Fibroblast of lung (primary cell): Measurements from ENCODE around the gene ANKRD16. TPM values are rescaled to one million over a fixed set of nuclear protein-coding genes. Genes with fewer than 3 reads are reported as not detected.
"Not testable (repeated sequence)": the region's sequence is repeated elsewhere in the genome, so short reads cannot be mapped to it uniquely, and the experiment has no call there.

Experiments used
- DNase-seq, 2 donors: peaks; one replicate each; pipeline versions ENCODE4 v3.0.0 to v3.0.0-alpha.2; 2010; ENCODE audit warnings: low read depth in 2 of 2
- H2AFZ ChIP-seq: 2 replicates; pipeline ENCODE4 v1.5.1; 2012; ENCODE audit warnings: low read length, control low read depth, inconsistent platforms
- H3K27ac ChIP-seq: 2 replicates; pipeline ENCODE4 v1.5.1; 2011; ENCODE audit warnings: low read length, control low read depth; ENCODE audit not compliant: insufficient read depth
- H3K27me3 ChIP-seq: 2 replicates; pipeline ENCODE4 v1.5.1; 2011; ENCODE audit warnings: mild to moderate bottlenecking, low read length; ENCODE audit not compliant: control insufficient read depth, insufficient read depth
- H3K36me3 ChIP-seq: 2 replicates; pipeline ENCODE4 v1.5.1; 2011; ENCODE audit warnings: low read length; ENCODE audit not compliant: control insufficient read depth, insufficient read depth
- H3K4me1 ChIP-seq: 2 replicates; pipeline ENCODE4 v1.5.1; 2011; ENCODE audit warnings: low read length; ENCODE audit not compliant: control insufficient read depth, insufficient read depth; ENCODE audit errors: extremely low read depth
- H3K4me2 ChIP-seq: 2 replicates; pipeline ENCODE4 v1.5.1; 2011; ENCODE audit warnings: low read length, control low read depth; ENCODE audit not compliant: insufficient read depth; ENCODE audit errors: extremely low read depth
- H3K4me3 ChIP-seq, 4 experiments: fragments of 200-600 bp in 1 of 4; sonication (generic) in 1 of 4; replicated peaks in 1 of 4; 2 replicates each; pipeline ENCODE4 v1.5.1; 2011 to 2016; ENCODE audit warnings: low read length in 4 of 4, low read depth in 3 of 4, mild to moderate bottlenecking in 3 of 4, control low read depth in 2 of 4, inconsistent platforms in 1 of 4, mixed read lengths in 1 of 4; ENCODE audit not compliant: insufficient read depth in 1 of 4; ENCODE audit errors: control extremely low read depth in 1 of 4
- H3K79me2 ChIP-seq: 2 replicates; pipeline ENCODE4 v1.5.1; 2012; ENCODE audit warnings: mild to moderate bottlenecking, low read length, inconsistent platforms; ENCODE audit not compliant: control insufficient read depth, insufficient read depth
- H3K9ac ChIP-seq: 2 replicates; pipeline ENCODE4 v1.5.1; 2011; ENCODE audit warnings: mild to moderate bottlenecking, low read length, control low read depth; ENCODE audit not compliant: insufficient read depth
- H3K9me3 ChIP-seq: 2 replicates; pipeline ENCODE4 v1.5.1; 2012; ENCODE audit warnings: low read depth, low read length; ENCODE audit not compliant: control insufficient read depth, insufficient read depth
- H4K20me1 ChIP-seq: 2 replicates; pipeline ENCODE4 v1.5.1; 2011; ENCODE audit warnings: low read length; ENCODE audit not compliant: control insufficient read depth, insufficient read depth; ENCODE audit errors: extremely low read depth
- EZH2 ChIP-seq: IDR thresholded peaks from 2 replicates; pipeline ENCODE4 v1.5.1; 2012; ENCODE audit warnings: low read length, control low read depth, mild to moderate bottlenecking; ENCODE audit errors: missing control alignments
- polyA plus RNA-seq, 2 donors: library from polyadenylated mRNA; depleted of rRNA in 1 of 2; stranded (reverse) in 1 of 2; unstranded in 1 of 2; fragments of >200 nt; gene quantifications; 2 replicates each; pipeline ENCODE4 v1.2.1, GENCODE V29; 2011 to 2012; ENCODE audit warnings: missing spikeins in 1 of 2
- total RNA-seq: library from RNA; depleted of rRNA; stranded (reverse); fragments of >200 nt; gene quantifications from 2 replicates; pipeline ENCODE4 v1.2.1, GENCODE V29; 2014
- TF ChIP-seq, protein P1 (sequence below), 2 donors: IDR thresholded peaks in 1 of 2; conservative IDR thresholded peaks in 1 of 2; 1 replicate in 1 of 2; 2 replicates in 1 of 2; pipeline ENCODE4 v1.5.1; 2011 to 2012; ENCODE audit warnings: low read length in 2 of 2, control low read depth in 1 of 2, inconsistent platforms in 1 of 2, low read depth in 1 of 2, mild to moderate bottlenecking in 1 of 2

The ANKRD16 gene
- total and polyA plus RNA-seq, 2 donors (not counting 1 experiment from before 2014, with no cell fraction given) = 4.0 to 9.9 TPM

DNA sequence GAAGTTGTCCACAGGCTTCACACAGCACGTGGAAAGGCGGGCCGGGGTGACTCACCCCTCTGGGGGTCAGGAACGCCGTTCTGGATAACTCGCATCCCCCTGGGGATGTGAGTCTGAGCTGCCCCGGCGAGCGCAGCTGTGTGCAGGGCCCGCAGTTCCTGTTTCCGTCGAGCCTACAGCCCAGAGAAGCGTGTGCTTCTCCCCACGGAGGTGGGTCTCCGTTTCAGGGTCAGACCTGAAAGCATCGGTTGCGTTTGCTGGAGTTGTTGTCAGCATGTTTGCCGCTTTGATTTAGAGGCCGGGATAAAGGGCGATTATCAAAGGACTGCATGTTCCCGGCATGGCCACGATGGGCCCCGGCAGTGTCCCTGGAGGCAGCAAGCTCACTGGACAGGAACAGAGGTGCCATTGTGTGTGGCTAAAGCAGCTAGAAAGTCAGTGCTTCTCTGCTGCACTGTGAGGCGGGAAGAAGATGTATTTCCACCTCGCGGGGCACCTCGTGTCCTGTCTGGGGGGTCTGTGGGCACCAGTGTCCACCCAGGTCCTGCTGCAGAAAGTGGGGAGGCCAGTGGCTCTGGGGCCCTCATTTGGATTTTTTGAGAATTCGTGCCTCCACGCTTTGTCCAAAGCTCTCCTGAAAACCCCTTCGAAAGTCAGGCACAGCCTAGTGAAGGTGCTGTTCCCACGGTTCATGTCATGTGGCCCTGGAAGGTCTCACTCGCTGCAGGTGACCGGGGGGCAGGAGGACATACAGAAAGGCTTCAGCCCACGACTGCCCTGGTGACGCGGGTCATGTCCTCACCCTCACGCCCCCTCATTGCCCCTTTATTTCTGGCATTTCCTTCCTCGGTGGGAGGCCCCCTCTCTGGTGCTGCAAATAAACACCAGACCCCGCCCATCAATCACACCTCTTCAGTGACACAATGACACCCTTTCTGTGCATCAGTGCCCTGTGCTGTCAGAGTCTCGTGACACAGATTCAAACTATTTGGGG is 49.1 kb downstream of the ANKRD16 start:
- Histone ChIP-seq H4K20me1 (no peaks in the 10 kb centered on the region), H3K27me3 (no peaks in the 10 kb centered on the region), H3K4me3 (no peak overlapping the region), H3K9ac (no peak overlapping the region), H3K79me2 (no peaks in the 10 kb centered on the region), H3K9me3 (no peaks in the 10 kb centered on the region), H3K27ac (no peak overlapping the region), H3K36me3 (no peaks in the 10 kb centered on the region), H3K4me2 (no peak overlapping the region), H2AFZ (peak overlapping the region; percentile 52), H3K4me1 (peaks cover 5% of the 10 kb centered on the region)
- peak in 1 of 2 donors; percentile 25 for DNase-seq
- TF ChIP-seq EZH2 = no peak
- TF ChIP-seq, protein P1, sequence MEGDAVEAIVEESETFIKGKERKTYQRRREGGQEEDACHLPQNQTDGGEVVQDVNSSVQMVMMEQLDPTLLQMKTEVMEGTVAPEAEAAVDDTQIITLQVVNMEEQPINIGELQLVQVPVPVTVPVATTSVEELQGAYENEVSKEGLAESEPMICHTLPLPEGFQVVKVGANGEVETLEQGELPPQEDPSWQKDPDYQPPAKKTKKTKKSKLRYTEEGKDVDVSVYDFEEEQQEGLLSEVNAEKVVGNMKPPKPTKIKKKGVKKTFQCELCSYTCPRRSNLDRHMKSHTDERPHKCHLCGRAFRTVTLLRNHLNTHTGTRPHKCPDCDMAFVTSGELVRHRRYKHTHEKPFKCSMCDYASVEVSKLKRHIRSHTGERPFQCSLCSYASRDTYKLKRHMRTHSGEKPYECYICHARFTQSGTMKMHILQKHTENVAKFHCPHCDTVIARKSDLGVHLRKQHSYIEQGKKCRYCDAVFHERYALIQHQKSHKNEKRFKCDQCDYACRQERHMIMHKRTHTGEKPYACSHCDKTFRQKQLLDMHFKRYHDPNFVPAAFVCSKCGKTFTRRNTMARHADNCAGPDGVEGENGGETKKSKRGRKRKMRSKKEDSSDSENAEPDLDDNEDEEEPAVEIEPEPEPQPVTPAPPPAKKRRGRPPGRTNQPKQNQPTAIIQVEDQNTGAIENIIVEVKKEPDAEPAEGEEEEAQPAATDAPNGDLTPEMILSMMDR (conservative IDR thresholded peaks at IDR 0.05 in 1 of 2, IDR thresholded peaks at IDR 0.05 in 1 of 2; ENCODE audit: low read depth in 1 of 2, low read length in 2 of 2) = no peak

DNA sequence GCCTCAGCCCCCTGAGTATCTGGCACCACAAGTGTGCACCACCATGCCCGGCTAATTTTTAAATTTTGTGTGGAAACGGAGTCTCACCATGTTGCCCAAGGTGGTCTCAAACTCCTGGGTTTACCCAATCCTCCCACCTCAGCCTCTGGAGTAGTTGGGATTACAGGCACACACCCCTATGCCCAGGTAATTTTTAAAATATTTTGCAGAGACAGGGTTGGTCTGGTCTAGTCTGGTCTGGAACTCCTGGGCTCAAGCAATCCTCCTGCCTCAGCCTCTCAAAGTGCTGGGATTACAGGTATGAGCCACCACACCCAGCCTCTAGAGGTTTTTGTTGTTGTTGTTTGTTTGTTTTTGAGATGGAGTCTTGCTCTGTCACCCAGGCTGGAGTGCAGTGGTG is 53.5 kb downstream of the ANKRD16 start:
- DNase-seq, H3K9ac ChIP-seq, H3K4me1 ChIP-seq, H3K27ac ChIP-seq, H3K27me3 ChIP-seq, H3K4me3 ChIP-seq, H2AFZ ChIP-seq, H4K20me1 ChIP-seq, H3K4me2 ChIP-seq, H3K36me3 ChIP-seq, H3K9me3 ChIP-seq, H3K79me2 ChIP-seq: not testable (repeated sequence)

DNA sequence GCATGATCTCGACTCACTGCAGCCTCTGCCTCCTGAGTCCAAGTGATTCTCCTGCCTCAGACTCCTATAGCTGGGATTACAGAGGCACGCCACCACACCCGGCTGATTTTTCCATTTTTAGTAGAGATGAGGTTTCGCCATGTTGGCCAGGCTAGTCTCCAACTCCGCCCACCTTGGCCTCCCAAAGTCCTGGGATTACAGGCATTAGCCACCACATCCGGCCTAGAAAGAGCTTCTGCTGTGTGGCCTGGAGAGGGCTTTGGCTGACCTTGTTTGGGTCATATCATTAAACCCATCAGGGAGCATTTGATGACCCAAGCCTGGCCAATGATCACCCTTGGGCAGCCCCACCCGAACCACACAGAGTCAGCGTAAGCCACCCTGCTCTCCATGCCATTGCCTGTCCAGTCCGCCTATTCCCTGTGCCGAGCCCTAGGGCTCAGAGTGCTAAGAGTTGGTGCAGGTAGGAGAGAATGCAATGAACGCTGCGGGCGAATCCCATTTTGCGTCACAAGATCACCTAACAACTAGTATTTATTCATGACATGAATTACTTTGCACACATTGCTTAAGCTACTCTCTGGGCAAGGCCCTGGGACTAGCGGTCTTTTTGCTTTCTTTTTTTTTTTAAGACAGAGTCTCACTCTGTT is 54.1 kb downstream of the ANKRD16 start:
- DNase-seq = no peak
- Histone ChIP-seq H3K4me3 (no peak overlapping the region), H3K4me1 (no peaks in the 10 kb centered on the region), H3K36me3 (no peaks in the 10 kb centered on the region), H3K4me2 (no peak overlapping the region), H4K20me1 (no peaks in the 10 kb centered on the region), H3K9me3 (no peaks in the 10 kb centered on the region), H2AFZ (no peak overlapping the region), H3K27ac (no peak overlapping the region), H3K79me2 (no peaks in the 10 kb centered on the region), H3K27me3 (no peaks in the 10 kb centered on the region), H3K9ac (no peak overlapping the region)
- TF ChIP-seq EZH2 = no peak
- TF ChIP-seq, protein P1 (conservative IDR thresholded peaks at IDR 0.05 in 1 of 2, IDR thresholded peaks at IDR 0.05 in 1 of 2; ENCODE audit: low read depth in 1 of 2, low read length in 2 of 2) = no peak
